ENCODE results near the gene USP34. TPM values are rescaled to one million over a fixed set of nuclear protein-coding genes. Genes with fewer than 3 reads are reported as not detected.
A peak's percentile ranks its signal among the peaks of the same experiment; 100 is the strongest.
"Not testable (repeated sequence)": the region's sequence is repeated elsewhere in the genome, so short reads cannot be mapped to it uniquely, and the experiment has no call there.

USP34 gene
- polyA plus RNA-seq, 3 donors, result 114 to 129 (median 125) TPM

GRCh38 chr2:61165946-61166345 is 304.9 kb downstream of the USP34 start:
- DNase-seq (ENCODE audit: low read depth in 3 of 3, low spot score in 2 of 3), result no peak

GRCh38 chr2:61165082-61165481 is 305.8 kb downstream of the USP34 start:
- DNase-seq (ENCODE audit: low read depth in 3 of 3, low spot score in 2 of 3), result not testable (repeated sequence)

DNA sequence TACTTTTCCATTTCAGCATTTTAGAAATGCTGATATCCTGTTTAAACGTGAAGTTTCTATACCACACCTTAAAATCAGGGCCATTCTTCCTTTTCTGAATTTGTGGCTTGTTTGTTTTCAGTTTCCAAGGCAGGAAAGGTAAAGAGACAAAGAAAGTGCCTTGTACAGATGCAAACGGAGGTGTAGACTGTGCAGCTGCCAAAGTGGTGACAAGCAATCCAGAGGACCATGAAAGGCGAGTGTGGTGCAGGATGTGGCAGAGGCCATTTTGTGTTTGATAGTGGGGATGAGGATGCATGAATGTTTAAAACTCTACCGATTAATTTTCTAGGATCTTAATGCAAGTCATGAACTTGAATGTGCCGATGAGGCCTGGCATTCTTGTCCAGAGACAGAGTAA is 308.2 kb downstream of the USP34 start:
- DNase-seq (ENCODE audit: low read depth in 3 of 3, low spot score in 2 of 3), result no peak

DNA sequence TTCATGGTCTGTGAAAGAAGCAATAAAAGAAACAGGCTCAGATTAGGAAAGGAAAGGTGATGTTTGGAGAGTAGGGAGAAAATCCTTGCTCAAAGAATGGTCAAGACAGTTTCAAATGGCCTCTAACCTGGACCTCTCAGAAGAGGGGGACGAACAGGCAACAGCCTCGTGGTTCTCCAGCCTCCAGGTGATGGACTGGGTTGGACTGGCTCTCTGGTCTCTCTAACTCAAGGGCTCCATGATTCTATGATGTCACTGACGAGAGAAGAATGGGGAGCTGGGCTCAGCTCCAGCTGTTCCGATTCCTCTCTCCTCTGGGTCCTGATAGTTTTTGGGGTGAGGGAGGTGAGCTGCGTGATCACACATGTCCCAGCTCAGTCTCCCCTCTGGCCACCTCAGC is 309.0 kb downstream of the USP34 start, which contains the start of gene C2orf74:
Gene C2orf74 (plus strand): TSS at position 301 of the 400 bp plus-strand sequence. CDS start 327 bp downstream, outside the sequence.
- no peak for DNase-seq (ENCODE audit: low read depth in 3 of 3, low spot score in 2 of 3)

- no peak for DNase-seq (ENCODE audit: low read depth in 3 of 3, low spot score in 2 of 3)
These were observed 312.4 kb downstream of the USP34 start for GRCh38 chr2:61158356-61158955.

GRCh38 chr2:61157371-61158003 is 313.4 kb downstream of the USP34 start:
- no peak for DNase-seq (ENCODE audit: low read depth in 3 of 3, low spot score in 2 of 3)

- DNase-seq (ENCODE audit: low read depth in 3 of 3, low spot score in 2 of 3), result no peak
These were observed 319.5 kb downstream of the USP34 start for GRCh38 chr2:61151436-61151835.

GRCh38 chr2:61149074-61149473 is 321.8 kb downstream of the USP34 start:
- DNase-seq (ENCODE audit: low read depth in 3 of 3, low spot score in 2 of 3), result no peak

GRCh38 chr2:61148091-61148490 is 322.8 kb downstream of the USP34 start:
- DNase-seq (ENCODE audit: low read depth in 3 of 3, low spot score in 2 of 3), result not testable (repeated sequence)

DNA sequence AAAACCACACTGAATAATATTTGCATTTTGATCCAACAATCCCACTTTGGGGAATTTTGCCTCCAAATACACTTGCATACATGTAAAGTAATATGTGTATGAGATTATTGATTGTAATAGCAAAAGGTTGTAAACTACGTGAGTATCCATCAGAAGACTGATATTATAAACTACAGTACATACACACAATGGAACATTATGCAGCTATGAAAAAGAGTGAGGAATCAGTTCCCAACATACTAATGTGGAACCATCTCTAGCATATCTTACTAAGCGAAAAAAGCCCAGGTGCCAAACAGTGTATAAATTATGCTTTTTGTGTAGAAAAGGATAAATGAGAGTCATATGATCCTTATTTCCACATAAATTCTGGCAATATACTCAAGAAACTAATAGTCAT is 324.9 kb downstream of the USP34 start:
- DNase-seq (ENCODE audit: low read depth in 3 of 3, low spot score in 2 of 3), result no peak

- DNase-seq (ENCODE audit: low read depth in 3 of 3, low spot score in 2 of 3), result peak; percentile 98 to 99 (median 98)
These were observed 326.1 kb downstream of the USP34 start for GRCh38 chr2:61144697-61145268.

DNA sequence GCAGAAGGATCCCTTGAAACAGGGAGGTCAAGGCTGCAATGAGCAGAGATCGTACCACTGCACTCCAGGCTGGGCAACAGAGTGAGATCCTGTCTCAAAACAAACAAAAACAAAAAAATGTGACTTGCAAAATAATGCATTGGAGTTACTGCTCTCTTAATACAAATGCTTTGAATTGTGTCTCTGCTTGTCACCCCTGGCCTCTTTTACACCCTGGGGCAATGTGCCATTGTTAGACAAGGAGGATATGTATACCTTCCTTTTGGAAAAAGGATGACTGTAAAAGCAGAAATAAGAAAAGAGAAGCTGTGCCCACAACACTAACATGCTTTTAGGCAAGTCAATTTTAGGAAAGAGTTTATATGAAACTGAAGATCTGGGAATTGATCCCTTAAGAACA is 329.7 kb downstream of the USP34 start:
- DNase-seq (ENCODE audit: low read depth in 3 of 3, low spot score in 2 of 3), result no peak

GRCh38 chr2:61138859-61139258 is 332.0 kb downstream of the USP34 start:
- DNase-seq (ENCODE audit: low read depth in 3 of 3, low spot score in 2 of 3), result no peak

Other genes with a start within 250 kb of the USP34 start
- gene XPO1, start 67.3 kb upstream of the USP34 start, polyA plus RNA-seq (ENCODE audit: insufficient read length in 3 of 3), result 100 to 1,000 TPM; 212 to 236 (median 234) TPM